GM21737 (cell line): ENCODE results near the gene MXRA5.
"Not testable (repeated sequence)": the region's sequence is repeated elsewhere in the genome, so short reads cannot be mapped to it uniquely, and the experiment has no call there.

Experiments used
- ATAC-seq: cut with Tn5 transposase; IDR thresholded peaks from one replicate; pipeline ENCODE4 v1.9.1; 2021; ENCODE audit warnings: mild to moderate bottlenecking, moderate library complexity; ENCODE audit not compliant: unreplicated experiment

The MXRA5 gene, protein sequence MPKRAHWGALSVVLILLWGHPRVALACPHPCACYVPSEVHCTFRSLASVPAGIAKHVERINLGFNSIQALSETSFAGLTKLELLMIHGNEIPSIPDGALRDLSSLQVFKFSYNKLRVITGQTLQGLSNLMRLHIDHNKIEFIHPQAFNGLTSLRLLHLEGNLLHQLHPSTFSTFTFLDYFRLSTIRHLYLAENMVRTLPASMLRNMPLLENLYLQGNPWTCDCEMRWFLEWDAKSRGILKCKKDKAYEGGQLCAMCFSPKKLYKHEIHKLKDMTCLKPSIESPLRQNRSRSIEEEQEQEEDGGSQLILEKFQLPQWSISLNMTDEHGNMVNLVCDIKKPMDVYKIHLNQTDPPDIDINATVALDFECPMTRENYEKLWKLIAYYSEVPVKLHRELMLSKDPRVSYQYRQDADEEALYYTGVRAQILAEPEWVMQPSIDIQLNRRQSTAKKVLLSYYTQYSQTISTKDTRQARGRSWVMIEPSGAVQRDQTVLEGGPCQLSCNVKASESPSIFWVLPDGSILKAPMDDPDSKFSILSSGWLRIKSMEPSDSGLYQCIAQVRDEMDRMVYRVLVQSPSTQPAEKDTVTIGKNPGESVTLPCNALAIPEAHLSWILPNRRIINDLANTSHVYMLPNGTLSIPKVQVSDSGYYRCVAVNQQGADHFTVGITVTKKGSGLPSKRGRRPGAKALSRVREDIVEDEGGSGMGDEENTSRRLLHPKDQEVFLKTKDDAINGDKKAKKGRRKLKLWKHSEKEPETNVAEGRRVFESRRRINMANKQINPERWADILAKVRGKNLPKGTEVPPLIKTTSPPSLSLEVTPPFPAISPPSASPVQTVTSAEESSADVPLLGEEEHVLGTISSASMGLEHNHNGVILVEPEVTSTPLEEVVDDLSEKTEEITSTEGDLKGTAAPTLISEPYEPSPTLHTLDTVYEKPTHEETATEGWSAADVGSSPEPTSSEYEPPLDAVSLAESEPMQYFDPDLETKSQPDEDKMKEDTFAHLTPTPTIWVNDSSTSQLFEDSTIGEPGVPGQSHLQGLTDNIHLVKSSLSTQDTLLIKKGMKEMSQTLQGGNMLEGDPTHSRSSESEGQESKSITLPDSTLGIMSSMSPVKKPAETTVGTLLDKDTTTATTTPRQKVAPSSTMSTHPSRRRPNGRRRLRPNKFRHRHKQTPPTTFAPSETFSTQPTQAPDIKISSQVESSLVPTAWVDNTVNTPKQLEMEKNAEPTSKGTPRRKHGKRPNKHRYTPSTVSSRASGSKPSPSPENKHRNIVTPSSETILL (N-terminal part only)

DNA sequence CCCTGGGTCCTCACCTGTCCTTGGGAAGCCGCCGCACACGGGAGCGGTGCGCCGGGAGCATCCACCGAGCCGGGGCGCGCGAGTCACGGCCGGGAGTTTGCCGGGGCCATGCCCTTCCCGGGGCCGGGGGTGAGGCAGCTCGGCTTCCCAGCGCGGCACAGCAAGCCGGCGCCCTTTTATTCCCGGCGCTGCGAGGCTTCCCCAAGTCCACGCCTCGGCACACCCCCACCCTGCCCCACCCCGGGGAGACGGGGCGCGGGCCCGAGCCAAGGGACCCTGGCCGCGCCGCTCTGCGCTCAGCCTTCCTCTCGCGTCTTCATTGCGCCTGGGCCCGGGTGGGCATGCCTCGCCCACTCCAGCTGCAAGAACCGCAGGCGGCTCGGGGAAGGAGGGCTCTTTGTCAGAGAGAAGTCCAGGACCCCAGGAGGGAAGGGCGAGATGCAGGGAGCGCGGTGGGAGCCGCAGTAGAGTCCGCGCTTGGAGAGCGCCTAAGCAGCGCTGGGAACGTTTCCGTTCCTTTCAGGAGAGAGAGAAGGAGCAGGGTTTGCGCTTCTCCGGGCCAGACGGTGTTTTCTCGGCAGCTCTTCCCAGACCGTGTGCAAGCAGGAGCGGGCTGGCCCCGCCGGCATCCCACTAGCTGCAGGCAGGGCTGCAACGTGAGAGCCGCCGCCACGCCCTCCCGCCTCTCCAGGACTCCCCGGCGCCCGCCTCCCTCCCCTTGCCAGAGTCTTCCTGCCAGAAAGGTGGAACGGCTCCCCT is at the start of gene MXRA5:
Gene MXRA5 (minus strand): TSS at position 152 of the 759 bp plus-strand sequence. CDS start 2,819 bp downstream, outside the sequence.
- no peak for ATAC-seq

DNA sequence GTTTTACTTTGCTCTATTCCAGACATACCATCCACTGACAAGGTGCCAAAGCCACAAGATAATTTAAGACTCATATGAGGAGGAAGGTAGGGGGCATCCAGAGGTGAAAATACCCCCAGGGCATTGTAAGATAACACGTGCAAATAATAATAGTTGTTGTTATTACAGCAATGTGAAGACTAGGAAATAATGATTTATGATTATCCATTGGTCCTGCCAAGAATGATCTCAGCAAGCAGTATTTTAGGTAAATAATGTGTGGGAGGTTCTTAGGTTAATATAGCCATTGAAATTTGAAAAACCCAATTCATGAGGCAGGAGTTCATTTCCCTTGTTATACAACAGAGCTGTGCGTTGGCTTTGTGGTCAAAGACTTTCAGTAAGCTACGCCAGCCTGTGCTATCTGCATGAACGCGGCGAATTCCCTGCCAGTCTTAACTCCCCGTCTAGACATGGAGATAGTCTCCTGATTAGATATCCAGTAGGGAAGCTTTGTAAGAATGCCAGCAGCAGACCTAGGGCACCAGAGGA is 47.2 kb upstream of the MXRA5 start:
- no peak for ATAC-seq

DNA sequence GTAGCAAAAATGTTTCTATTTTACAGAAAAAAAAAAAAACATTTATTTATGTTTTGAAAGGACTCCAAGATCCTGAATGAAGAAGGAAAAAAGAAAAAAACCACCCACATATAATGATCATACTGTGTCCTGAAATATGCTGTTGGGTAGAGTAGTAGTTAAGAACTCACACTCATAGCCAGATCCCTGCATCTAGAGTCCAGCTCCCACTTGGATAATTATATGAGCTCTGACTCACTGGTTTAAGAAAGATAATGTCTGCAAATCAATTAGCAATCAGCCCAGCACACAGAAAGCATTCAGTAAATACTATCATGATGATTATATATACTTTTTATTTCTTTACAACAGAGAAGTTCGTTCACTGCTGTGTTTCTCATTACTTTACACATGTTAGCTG is 46.7 kb upstream of the MXRA5 start:
- ATAC-seq: no peak

DNA sequence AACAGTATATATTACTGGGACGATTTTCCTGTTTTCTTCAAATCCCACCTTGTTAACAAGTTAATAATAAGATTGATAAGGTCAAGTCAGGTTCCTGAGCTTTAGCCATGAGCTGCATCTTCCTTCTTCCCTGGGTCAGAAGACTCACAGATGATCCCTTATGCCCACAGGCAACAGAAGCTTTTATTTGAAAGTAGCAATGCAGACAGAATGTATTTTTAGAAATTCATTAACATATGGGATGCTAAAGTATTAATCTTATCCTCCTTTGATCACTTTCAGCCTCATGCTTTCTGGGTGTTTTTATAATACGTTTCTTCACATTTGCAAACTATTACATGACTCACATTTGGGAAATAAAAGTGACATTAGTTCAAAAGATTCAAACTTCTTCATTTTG is 42.0 kb upstream of the MXRA5 start:
- no peak for ATAC-seq

DNA sequence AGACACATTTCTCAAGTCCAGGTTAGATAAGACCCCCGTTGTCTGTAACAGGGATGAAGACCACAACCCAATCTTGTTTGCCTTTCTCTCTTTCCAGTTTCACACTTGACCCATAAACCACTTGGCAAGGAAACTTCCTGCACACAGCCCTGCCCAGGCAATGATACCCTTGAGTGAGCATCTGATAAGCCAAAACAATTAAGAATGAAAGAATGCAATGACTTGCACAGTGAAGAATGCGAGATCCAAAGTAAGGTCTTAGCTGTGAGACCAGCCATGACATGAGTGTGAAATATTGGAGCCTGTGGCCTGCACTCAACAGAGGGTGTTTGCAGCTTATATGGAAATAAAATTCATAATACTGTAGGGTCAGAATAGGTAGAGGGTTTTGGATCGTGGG is 37.9 kb upstream of the MXRA5 start:
- no peak for ATAC-seq

DNA sequence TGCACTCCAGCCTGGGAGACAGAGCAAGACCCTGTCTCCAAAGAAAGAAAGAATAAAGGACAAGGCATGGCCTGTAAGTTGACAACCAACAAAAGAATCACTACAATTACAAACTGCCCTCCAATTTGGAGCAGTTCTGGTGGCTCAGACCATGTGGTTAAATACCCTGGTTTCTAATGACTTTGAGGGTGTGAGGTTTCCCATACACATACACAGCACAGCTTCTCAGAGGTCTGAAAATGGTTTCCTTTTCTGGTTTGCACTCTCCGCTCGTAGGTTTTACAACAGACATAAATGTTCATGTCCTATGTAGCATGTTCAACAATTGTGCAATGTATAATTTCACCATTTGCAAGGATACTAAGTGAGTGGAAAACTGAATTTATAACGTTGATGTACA is 34.2 kb upstream of the MXRA5 start:
- ATAC-seq: no peak

DNA sequence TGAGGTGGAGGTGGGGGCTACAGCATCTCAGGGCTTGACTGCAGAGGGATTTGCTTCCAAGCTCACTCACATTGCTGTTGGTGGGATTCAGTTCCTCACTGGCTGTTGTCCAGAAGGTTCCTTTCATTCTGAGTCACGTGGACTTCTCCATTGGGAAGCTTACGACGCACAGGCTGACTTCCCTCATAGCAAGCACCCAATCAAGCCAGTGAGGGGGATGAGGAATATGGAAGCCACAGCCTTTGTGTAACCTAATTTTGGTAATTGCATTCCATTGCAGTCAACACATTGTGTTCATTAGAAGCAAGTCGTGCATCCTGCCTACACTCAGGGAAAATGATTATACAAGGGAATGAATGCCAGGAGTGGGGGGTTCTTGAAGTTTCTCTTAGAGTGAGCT is 32.7 kb upstream of the MXRA5 start:
- no peak for ATAC-seq

DNA sequence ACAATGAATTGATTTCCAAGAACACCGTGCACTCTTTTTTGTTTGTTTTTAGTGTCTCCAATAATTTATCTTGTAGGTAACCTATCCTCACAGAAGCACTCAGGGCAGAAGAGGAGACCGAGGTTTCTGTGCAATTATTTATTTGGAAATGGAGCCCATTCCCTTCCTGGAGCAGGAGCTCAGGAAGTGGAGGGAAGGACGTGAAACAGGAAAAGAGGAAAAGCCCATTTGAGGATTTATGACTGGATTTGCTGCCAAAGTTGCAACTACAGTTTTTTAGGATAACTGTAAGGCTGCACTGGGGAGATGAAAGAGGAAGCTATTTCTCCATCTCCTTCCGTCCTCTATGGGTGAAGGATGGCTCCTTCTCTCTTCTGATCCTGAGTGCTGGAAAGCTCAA is 31.7 kb upstream of the MXRA5 start:
- ATAC-seq: no peak

DNA sequence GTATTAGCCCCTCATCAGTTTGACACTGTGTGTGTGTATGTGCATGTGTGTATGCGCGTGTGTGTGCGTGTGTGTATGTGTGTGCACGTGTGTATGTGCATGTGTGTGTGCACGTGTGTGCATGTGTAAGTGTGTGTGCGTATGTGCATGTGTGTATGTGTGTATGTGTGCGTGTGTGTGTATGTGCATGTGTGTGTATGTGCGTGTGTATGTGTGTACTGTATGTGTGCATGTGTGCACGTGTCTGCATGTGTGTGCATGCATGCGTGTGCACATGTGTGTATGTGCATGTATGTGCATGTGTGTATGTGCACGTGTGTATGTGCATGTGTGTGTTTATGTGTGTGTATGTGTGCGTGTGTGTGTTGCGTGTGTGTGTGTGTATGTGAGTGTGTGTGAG is 31.1 kb upstream of the MXRA5 start:
- no peak for ATAC-seq

DNA sequence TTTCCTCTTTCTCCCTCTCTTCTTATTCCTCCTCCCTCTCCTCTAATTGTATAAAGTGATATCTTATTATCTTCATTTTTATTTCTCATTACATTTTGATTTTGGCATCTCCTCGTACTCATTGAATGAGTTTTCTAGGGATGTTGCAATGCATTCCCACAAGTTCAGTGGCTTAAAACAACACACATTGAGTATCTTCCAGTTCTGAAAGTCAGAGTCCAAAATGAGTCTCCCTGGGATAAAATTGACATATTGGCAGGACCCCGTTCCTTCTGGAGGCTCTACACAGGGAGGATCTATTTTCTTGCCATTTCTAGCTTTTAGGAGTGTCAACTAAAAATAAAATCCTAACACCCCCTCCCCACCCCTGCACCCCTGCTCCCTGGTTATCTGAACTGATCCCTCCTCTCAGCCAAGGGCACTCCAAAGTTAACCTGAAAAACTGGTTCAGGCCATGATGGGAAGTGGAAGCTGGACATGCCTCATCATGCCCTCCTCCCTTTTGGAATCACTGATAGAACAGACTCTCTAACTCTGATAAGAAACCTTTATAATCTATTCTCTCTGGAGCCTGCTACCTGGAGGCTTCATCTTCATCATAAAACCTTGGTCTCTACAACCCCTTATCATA is 29.5 kb upstream of the MXRA5 start:
- not testable (repeated sequence) for ATAC-seq

DNA sequence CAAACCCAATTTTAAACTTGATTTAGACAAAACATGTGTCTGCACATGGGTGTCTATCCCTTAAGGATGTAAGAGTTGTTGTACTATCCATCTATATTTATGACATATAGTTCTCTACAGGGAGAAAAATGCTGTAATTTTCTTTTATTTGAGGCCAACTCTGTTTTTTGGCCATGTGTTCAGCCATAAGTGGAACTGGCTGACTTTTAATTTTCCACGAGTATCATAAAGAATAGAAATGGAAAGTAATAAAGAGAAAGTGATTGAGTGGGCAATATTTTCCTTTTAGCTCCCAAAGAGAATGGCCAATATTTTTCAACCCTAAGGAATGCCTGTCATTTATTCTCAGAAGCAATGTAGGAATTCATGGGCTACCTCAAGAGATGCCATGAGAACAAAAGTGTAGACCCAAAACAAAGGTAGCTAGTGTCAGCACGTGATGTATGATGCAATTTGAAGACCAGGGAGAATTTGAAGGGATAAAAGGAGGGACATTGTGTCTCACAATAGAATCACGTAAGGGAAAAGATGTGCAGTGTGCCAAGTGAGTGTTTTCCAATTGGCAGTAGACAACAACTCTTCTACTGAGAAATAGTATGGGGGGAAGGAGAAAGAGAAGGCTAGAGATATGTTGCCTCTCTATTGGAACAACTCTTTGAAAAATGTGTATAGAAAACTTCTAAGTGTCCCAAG is 27.8 kb upstream of the MXRA5 start:
- no peak for ATAC-seq

DNA sequence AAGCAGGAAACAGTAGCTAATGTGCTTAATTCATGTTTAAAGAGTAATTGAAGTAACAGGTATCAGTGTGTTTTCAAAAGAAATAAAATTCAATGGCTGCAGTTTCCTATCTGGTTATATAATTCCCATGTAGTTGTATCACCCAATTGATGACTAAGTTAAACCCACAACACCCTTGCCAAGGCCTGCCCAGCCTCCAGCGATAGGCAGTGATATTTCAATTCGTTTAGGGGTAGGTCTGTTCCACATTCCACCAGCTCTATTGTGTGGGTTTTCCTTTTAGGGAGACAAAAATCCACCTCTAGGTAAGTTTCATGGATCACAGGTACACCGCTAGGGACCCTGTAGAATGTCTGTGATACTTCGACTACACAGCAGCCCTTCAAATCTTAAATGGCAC is 24.7 kb upstream of the MXRA5 start:
- no peak for ATAC-seq

DNA sequence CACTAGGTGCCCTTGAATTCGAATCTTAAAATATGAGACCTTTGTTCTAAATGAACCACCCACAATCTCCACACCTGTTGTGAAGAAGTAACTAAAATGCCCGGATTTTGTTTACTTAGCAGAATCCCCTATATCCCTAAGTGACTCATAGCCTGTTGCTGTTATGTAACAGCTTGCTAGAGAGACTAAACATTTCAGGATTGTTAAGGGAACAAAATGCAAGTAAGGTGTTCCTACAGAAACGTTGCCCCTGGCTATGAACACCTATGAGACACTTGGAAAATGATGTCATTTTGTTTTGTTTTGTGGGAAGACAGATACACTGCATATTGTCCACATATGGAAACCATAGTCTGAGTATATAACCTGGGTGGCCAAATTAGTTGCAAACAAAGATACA is 24.2 kb upstream of the MXRA5 start:
- ATAC-seq: no peak

DNA sequence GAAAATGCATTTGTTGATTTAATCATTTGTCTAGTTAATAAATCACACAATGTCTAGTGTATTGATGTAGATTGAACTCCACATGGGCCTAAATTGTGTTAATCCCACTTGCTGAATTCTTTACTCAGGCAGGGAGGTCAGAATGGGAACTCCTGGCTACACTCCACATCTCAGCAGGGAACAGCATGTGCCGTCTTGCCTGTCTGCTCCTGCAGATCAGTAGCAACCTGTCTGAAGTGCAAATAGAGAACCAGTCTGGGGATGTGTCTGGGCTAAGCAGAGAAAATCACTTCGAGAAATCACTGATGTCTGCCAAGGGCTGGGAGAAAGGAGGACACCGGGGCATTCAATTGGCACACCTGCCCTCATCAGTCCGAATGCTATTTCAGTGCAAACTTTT is 16.5 kb upstream of the MXRA5 start:
- ATAC-seq: no peak

DNA sequence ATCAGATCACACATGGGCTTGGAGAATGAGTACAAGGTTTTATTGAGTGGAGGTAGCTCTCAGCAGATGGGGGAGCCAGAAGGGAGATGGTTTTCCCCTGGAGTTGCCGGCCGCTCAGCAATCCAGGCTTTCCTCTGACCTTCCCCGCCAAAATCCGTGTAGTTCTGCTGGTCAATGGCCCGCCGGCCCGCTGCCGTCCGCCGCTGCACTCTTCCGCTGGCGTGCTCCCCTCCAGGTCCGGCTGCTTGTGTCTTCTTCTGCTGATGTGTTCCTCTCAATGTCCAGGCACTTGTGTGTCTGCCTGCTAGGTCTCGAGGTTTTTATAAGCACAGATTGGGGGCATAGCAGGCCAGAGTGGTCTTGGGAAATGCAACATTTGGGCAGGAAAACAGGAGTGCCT is 14.4 kb upstream of the MXRA5 start:
- ATAC-seq: no peak

DNA sequence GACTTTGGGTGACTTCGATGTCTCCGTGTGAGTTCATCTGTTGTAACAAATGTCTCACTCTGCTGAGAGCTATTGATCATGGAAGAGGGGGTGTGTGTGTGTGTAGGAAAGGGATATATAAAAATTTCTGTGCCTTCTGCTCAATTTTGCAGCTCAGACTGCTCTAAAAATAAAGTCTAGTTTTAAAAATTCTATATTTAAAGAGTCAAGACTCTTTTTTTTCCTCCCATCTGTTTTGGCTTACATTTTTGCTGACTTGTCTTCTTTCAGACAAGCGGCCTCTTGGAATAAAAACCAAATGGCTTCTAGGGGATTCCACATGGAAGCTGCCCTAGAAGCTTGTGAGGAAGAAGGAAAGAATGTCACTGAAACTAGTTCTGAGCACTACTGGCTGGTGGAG is 6.3 kb upstream of the MXRA5 start:
- not testable (repeated sequence) for ATAC-seq

DNA sequence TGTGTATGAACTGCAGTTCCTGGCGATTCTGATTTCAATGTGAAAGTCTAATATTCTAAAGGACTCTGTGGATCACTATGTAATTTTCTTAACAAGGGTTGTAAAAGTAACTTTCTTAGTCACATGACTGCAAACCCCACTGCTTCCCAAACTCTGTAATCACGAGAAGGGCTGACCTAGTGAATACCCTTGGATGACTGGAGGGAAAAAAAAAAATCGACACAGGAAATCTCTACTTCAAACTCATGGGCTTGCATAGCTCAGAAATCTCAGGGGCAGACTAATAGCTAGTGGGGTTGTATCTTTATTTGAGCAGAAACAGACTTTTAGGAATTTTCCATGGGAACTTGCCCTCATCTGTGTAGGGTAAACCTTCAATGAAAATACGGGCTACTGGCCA is 4.8 kb upstream of the MXRA5 start:
- ATAC-seq: no peak

DNA sequence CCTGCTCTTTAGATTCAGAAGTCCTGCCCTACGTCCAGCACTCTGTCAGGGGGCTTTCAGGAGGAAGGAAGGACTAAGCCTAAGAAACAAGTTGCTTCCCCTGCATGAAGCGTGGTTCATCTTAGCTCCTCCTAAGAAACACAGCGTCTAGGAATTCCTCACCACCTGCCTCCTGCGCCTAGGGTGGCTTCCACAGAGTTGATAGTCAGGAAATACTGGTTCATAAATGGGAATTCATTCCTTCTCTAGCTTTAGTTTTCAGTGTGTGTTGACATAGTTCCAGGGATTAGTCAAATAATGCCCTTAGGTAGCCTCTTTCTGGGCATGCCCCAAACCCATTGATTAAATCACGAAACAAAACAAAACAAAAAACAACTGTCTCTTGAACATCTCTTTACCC is 1.7 kb upstream of the MXRA5 start:
- no peak for ATAC-seq
